SH-SY5Y (cell line): ENCODE data around the gene TBC1D9B.

ENCODE experiments used
- GATA2 ChIP-seq: IDR thresholded peaks from 2 replicates; pipeline ENCODE4 v1.6.1; 2011; ENCODE audit warnings: mild to moderate bottlenecking, low read depth, low read length
- GATA3 ChIP-seq: IDR thresholded peaks from 2 replicates; pipeline ENCODE4 v1.6.1; 2011; ENCODE audit warnings: low read depth, mild to moderate bottlenecking, low read length, moderate library complexity

DNA sequence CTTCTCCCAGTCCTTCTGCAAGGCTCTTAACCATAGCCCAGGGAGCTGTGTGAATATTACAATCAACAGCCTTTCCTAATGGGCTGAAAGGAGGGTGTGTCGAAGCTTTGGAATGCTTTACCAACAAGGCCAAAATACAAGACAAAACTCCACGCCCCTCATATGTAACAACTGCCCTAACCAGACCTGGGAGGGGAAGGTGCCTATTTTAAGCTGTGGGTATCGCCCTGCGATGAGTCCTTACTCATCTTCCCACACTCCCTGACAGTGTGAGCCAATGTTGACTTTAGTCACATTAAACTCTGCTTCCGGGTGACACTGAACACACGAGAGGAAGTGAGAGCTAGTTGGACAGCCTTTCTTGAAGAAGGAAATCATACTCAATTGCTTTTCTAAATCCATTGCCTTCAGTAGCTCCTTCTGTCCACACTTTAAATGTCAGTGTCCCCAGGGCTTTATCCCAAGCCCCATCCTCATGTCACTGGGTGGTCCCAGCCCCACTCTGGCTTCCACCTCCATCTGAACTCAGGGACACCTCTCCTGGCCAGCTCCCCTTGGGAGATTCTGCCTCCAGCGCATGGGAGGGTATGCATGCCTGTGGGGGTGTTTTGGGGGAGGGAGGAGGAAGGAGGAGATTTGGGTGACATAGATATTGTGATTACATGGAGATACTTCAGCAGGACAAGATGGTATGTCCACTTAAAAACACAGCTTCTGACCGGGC, 6.5 kb upstream of the TBC1D9B start:
- no peak for TF ChIP-seq GATA2
- no peak for TF ChIP-seq GATA3
